AG04449 (cell line): ENCODE measurements around the gene SAMD14.
"Not testable (repeated sequence)": the region's sequence is repeated elsewhere in the genome, so short reads cannot be mapped to it uniquely, and the experiment has no call there.

Source experiments
- CTCF ChIA-PET: fragments of 350-600 bp; formaldehyde crosslinking; extraction: SDS; loops from one replicate; lab custom pipeline; 2021; ENCODE audit warnings: antibody characterized with exemption; lab: Yijun Ruan, JAX
- POLR2A ChIA-PET: fragments of 400-600, 350-600 bp; formaldehyde crosslinking; extraction: SDS; loops from one replicate; lab custom pipeline; 2020; ENCODE audit warnings: antibody characterized with exemption, inconsistent platforms; lab: Yijun Ruan, JAX
- DNase-seq: peaks from one replicate; pipeline ENCODE4 v3.0.0-alpha.2; 2010; ENCODE audit warnings: low read depth, low spot score
- H3K4me3 ChIP-seq: 2 replicates; pipeline ENCODE4 v1.5.1; 2011; ENCODE audit warnings: low read depth, mild to moderate bottlenecking, control low read depth, low read length
- CTCF ChIP-seq: IDR thresholded peaks from one replicate; pipeline ENCODE4 v1.5.1; 2011; ENCODE audit warnings: mild to moderate bottlenecking, moderate library complexity, low read length, control low read depth, inconsistent platforms; ENCODE audit not compliant: insufficient read depth; ENCODE audit errors: missing control alignments

Gene SAMD14

DNA sequence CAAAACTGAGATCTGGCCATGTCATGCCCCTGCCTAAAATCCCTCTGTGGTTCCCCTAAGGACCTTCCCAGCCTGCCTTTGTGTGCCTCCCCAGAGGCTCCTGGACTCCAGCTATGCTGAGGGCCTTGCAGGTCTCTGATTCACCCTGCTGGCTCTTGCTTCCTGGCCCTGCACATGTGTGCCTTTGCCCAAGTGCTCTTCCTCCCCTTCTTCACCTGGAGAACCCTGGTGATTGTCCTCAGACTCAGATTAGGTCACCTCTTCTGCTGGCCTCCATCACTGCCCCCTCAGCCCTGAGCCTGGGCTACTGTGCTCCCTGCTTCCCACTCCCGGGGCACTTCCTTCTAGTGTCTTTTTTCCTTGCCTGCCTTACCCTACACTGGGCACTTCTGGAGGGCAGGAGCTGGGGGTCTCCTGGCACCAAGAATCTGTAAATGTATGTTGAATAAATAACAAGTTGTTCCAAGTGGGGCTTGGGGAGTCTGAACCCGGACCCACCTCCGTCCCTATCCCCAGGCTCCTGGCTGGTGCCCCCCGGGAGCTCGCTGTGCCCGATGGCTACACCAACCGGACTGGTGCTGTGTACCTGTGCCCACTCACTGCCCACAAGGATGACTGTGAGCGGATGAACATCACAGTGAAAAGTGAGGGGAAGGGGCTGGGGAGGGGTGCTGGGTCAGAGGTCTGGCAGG is 66.3 kb downstream of the SAMD14 start:
- POLR2A ChIA-PET: interaction anchor here (2.9 kb wide), 1 partner anchor 36 kb away, joined by 17 read pairs; no protein-coding TSS in a partner anchor
- no peak for TF ChIP-seq CTCF
- no peak for DNase-seq
- CTCF ChIA-PET: interaction anchor here (0.7 to 17.8 kb wide), 5 partner anchors 10 to 37 kb away, joined by 3 to 179 read pairs (median 5); no protein-coding TSS in a partner anchor
- no peak overlapping the region for H3K4me3 ChIP-seq

- peak overlapping the region; percentile 20; the same call in 1 of the 2 replicates for H3K4me3 ChIP-seq
- peak; percentile 67 for DNase-seq
- TF ChIP-seq CTCF: no peak
- ChIA-PET POLR2A (interaction anchor here (0.7 to 2.9 kb wide), 6 partner anchors 9 to 35 kb away, joined by 3 to 17 read pairs (median 4); no protein-coding TSS in a partner anchor), CTCF (interaction anchor here (1.2 to 17.8 kb wide), 5 partner anchors 11 to 64 kb away, joined by 4 to 179 read pairs (median 8); no protein-coding TSS in a partner anchor)
These were observed 67.4 kb downstream of the SAMD14 start for GRCh38 chr17:50062293-50063243.

- CTCF ChIA-PET: interaction anchor here (2.1 to 17.8 kb wide), 4 partner anchors 25 to 64 kb away, joined by 5 to 179 read pairs (median 10); no protein-coding TSS in a partner anchor
- POLR2A ChIA-PET: interaction anchor here (0.7 to 2.9 kb wide), 3 partner anchors 33 to 157 kb away, joined by 3 to 17 read pairs (median 3); no protein-coding TSS in a partner anchor
- H3K4me3 ChIP-seq, DNase-seq: not testable (repeated sequence)
These were observed 68.3 kb downstream of the SAMD14 start for GRCh38 chr17:50061713-50062045.

- POLR2A ChIA-PET: interaction anchor here (0.6 to 2.9 kb wide), 4 partner anchors 33 to 158 kb away, joined by 3 to 17 read pairs (median 10); no protein-coding TSS in a partner anchor
- no peak overlapping the region; the same call in 1 of the 2 replicates for H3K4me3 ChIP-seq
- no peak for TF ChIP-seq CTCF
- CTCF ChIA-PET: interaction anchor here (0.6 to 17.8 kb wide), 8 partner anchors 16 to 65 kb away, joined by 3 to 179 read pairs (median 6); no protein-coding TSS in a partner anchor
- DNase-seq: no peak
These were observed 68.8 kb downstream of the SAMD14 start for GRCh38 chr17:50060951-50061712.
